ENCODE measurements around the gene MSI2. TPM values are rescaled to one million over a fixed set of nuclear protein-coding genes. Genes with fewer than 3 reads are reported as not detected.

Gene MSI2
- total and polyA plus RNA-seq, 7 donors, result 12.6 to 25.8 (median 21.3) TPM

- TF ChIP-seq EP300 (IDR thresholded peaks at IDR 0.05) (no peak), POLR2AphosphoS5 (IDR thresholded peaks at IDR 0.05) (no peak), POLR2A (IDR thresholded peaks at IDR 0.05) (no peak), CTCF (IDR thresholded peaks at IDR 0.05) (no peak)
- Histone ChIP-seq H3K36me3 (peaks cover 0 to 15% (median 0%) of the 10 kb centered on the region in 4 donors), H3K27me3 (no peaks in the 10 kb centered on the region), H3K4me3 (no peak overlapping the region), H3K4me1 (no peaks in the 10 kb centered on the region), H3K9me3 (no peaks in the 10 kb centered on the region), H3K27ac (no peak overlapping the region)
- DNase-seq, result no peak
- intact Hi-C loops (cut with DNase I), result loop anchor here (1.0 kb wide), 1 partner anchor 15 kb away; no protein-coding TSS in a partner anchor
- WGBS, 2 donors, result 90 to 91% methylated on average over 6 of the region's 6 CpGs
These were observed 18.9 kb downstream of the MSI2 start for GRCh38 chr17:57275071-57275764.

GRCh38 chr17:57276621-57277020, 20.3 kb downstream of the MSI2 start:
- no peak overlapping the region for H3K27ac ChIP-seq
- 91 to 94% methylated on average over 9 of the region's 9 CpGs for WGBS, 2 donors
- intact Hi-C loops (cut with DNase I), result no loop called here
- no peak overlapping the region for H3K4me3 ChIP-seq
- peaks cover 0 to 4% (median under 1%) of the 10 kb centered on the region in 4 donors for H3K4me1 ChIP-seq
- H3K9me3 ChIP-seq, result no peaks in the 10 kb centered on the region
- DNase-seq, result no peak
- TF ChIP-seq POLR2A (IDR thresholded peaks at IDR 0.05) (no peak), EP300 (IDR thresholded peaks at IDR 0.05) (no peak), POLR2AphosphoS5 (IDR thresholded peaks at IDR 0.05) (no peak), CTCF (IDR thresholded peaks at IDR 0.05) (no peak)
- H3K36me3 ChIP-seq, result peaks cover 0 to 13% (median 0%) of the 10 kb centered on the region in 4 donors
- H3K27me3 ChIP-seq, result no peaks in the 10 kb centered on the region

- 64 to 78% methylated on average over 8 of the region's 8 CpGs for WGBS, 2 donors
- Histone ChIP-seq H3K4me3 (no peak overlapping the region), H3K27ac (no peak overlapping the region), H3K36me3 (peaks cover 0 to 13% (median 0%) of the 10 kb centered on the region in 4 donors), H3K9me3 (no peaks in the 10 kb centered on the region), H3K4me1 (peaks cover 0 to 15% (median 14%) of the 10 kb centered on the region in 4 donors), H3K27me3 (no peaks in the 10 kb centered on the region)
- TF ChIP-seq CTCF (IDR thresholded peaks at IDR 0.05), result no peak
- TF ChIP-seq POLR2AphosphoS5 (IDR thresholded peaks at IDR 0.05), result no peak
- TF ChIP-seq POLR2A (IDR thresholded peaks at IDR 0.05), result no peak
- TF ChIP-seq EP300 (IDR thresholded peaks at IDR 0.05), result no peak
- no peak for DNase-seq
- intact Hi-C loops (cut with DNase I), result no loop called here
These were observed 21.7 kb downstream of the MSI2 start for GRCh38 chr17:57277923-57278604.

GRCh38 chr17:57278740-57279387, 22.5 kb downstream of the MSI2 start:
- WGBS, 2 donors, result 96 to 97% methylated on average over 10 of the region's 10 CpGs
- DNase-seq, result no peak
- no peaks in the 10 kb centered on the region for H3K9me3 ChIP-seq
- H3K4me3 ChIP-seq, result no peak overlapping the region
- H3K27me3 ChIP-seq, result no peaks in the 10 kb centered on the region
- peaks cover 0 to 13% (median 0%) of the 10 kb centered on the region in 4 donors for H3K36me3 ChIP-seq
- no peak overlapping the region for H3K27ac ChIP-seq
- H3K4me1 ChIP-seq, result peaks cover 0 to 16% (median 14%) of the 10 kb centered on the region in 4 donors
- no peak for TF ChIP-seq CTCF (IDR thresholded peaks at IDR 0.05)
- no peak for TF ChIP-seq EP300 (IDR thresholded peaks at IDR 0.05)
- intact Hi-C loops (cut with DNase I), result no loop called here

Data from sigmoid colon (tissue), 7 donors.